ENCODE data around the gene CAPN14.

Gene CAPN14

GRCh38 chr2:31222071-31222470 lies 4.8 kb upstream of the CAPN14 start:
- DNase-seq = no peak

GRCh38 chr2:31221544-31221943 lies 4.2 kb upstream of the CAPN14 start:
- DNase-seq = no peak

- DNase-seq = no peak
These were observed 2.0 kb upstream of the CAPN14 start for GRCh38 chr2:31219131-31219969.

DNA sequence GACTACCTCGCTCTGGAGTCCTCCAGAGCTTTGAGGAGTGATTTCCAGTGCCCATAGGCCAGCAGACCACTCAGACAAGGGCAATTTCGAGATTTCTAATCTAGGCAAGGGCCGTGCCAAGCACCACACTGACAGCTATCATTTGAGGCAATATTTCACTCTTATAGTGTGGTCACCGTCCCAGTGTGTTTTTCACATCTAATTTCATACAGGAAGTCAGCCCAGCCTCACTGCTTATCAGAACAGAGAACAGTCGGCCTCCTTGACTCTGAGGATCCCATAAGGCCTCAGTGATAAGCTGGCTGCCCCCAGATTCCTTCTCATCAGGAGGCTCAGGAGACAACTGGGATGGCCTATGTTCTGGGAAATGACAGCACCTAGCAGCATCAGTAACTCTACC lies 581 bp downstream of the CAPN14 start:
- DNase-seq = no peak

GRCh38 chr2:31214444-31214915 lies 2.8 kb downstream of the CAPN14 start:
- no peak for DNase-seq

- DNase-seq = no peak
These were observed 3.5 kb downstream of the CAPN14 start for GRCh38 chr2:31213601-31214443.

GRCh38 chr2:31212659-31213600 lies 4.4 kb downstream of the CAPN14 start:
- DNase-seq = no peak

- no peak for DNase-seq
These were observed 9.1 kb downstream of the CAPN14 start for GRCh38 chr2:31208240-31208639.

- no peak for DNase-seq
These were observed 9.5 kb downstream of the CAPN14 start for GRCh38 chr2:31207790-31208189.

DNA sequence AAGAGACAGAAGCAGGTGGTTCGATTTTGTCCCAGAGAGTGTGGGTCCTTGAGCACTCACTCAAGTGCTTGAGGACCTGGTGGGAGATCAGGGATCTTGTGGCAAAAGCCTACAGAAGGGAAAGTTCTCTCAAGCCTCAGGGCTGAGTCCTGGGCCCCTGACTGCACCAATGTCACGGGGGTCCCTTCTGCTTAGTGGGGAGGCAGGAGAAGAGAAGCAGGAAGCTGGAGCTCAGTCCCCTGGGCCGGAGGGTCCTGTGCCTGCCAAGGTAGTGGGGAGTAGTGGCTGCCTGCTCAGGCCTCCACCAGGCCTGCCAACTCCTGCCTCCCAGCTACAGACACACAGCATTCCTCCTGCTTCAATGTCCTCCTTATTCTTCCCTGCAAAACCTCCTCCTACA lies 11.7 kb downstream of the CAPN14 start:
- no peak for DNase-seq

DNA sequence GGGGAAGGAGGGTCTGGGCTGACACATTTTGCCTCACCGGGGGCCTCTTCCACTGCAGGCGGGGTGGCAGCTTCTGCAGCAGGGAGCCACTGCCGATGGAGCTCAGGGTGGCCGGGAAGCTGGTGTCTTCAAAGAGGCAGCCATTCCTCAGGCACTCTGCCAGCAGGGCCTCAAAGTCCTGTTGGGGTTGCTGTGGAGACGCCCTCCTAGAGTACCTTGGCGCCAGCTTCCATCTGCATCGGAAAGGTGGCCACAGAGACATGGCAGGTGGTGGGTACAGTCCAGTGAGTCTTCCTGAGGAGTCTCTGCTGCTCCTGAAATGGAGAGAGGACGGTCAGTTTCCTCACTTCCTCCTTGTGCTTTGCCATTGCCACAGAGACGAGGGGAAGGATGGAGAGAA lies 12.1 kb downstream of the CAPN14 start:
- no peak for DNase-seq

- DNase-seq = no peak
These were observed 12.5 kb downstream of the CAPN14 start for GRCh38 chr2:31204783-31205182.

- DNase-seq = no peak
These were observed 13.4 kb downstream of the CAPN14 start for GRCh38 chr2:31203916-31204315.

DNA sequence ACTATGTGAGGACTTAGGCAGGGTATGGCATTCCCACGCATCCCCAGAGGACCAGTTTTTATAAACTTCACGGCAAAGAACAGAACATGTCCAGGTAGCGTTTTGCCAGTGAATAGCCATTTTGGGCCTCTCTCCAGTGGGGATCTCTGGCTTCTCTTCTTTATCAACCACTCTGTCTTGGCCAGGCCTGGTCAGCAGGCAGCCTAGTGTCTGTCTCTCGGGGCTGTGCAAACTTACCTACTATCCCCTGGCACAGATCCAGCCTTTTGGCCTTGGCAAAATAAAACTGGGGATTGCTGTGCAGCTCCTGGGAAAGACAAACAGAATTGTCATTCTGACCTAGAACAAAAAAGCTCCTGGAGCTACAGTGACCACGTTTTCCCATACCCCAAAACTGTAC lies 14.5 kb downstream of the CAPN14 start:
- no peak for DNase-seq

- DNase-seq = no peak
These were observed 15.3 kb downstream of the CAPN14 start for GRCh38 chr2:31202041-31202440.

GRCh38 chr2:31200972-31201371 lies 16.3 kb downstream of the CAPN14 start:
- DNase-seq = no peak

DNA sequence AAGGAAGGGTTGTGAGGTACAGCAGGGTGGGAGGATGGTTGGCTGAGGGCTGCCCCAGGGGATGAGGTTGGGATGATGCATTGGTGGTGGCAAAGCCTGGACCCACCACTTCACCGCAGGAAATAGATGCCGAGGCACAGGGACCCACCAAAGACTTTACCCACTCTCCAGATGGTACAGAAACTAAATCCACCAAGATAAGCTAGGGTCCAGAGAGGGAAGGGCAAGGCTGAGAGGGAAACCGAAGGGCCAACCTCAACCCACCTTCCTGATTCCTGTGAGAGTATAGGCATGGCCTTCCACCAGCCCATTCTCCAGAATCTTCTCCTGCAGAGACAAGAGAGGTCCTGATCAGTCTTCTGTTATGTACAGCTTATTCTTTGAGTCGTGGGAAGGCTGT lies 18.1 kb downstream of the CAPN14 start:
- no peak for DNase-seq

GRCh38 chr2:31197669-31198068 lies 19.6 kb downstream of the CAPN14 start:
- DNase-seq = no peak

DNA sequence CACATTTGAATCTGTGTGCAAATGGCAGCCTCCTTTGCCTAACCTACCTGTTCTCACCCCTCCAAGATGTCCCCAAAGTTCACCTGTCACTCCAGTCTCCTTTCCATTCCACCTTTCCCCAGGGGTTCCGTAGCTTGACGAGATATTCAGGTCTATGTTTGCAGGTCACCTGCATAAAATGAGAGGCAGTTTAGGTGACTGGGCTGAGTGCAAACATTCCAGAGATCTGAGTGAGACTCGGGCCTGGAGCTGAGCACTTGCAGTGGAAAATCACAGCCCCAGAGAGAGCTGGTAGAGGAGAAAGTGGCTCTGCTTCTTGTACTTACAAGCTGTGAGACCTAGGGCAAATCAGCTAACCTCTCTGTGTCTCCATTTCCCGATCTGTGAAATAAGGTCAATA lies 20.1 kb downstream of the CAPN14 start:
- no peak for DNase-seq

DNA sequence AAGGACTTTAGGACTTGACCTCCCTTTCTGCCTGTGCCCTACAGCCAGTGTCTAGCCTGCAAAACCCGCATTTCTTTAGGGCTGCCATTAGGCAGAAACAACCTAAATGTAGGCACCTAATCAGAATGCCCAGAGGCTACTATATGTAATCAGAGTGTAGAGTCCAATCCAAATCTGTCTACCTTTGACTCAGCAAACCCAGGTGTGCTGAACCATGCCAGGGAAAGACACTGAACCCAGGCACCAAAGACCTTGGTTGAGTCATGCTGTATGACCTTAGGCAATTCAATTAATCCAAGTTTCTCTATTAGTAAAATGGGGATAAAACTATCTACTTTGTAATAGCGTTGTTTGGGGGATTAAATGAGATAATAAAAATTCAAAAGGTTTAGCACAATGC lies 20.7 kb downstream of the CAPN14 start:
- no peak for DNase-seq

- DNase-seq = no peak
These were observed 23.5 kb downstream of the CAPN14 start for GRCh38 chr2:31193806-31194205.

DNA sequence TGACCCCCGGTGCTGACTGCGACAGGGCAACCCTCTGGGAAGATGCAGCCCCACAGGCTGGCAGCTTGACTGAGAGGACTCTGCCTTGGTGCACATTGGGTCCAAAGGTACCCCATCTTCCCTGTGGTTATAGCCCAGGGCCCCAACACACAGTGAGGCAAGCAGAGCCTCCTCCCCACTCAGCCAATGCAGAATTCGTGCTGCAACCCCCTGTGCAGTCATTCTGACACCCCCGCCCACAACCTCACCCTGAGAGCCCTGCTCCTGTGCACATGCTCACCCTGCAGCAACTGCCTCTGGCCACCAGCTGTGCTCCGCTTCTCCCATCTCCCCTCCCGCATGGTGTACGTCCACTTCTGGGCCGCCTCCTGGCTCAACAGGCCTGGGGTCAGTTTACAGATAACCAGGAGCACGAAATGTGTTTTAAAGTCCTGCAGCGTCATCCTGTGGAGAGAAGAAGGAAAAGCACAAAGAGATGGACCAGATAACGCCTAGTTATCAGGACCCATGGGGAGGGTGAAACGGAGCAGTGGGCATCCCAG lies 24.4 kb downstream of the CAPN14 start:
- DNase-seq = no peak

- no peak for DNase-seq
These were observed 24.9 kb downstream of the CAPN14 start for GRCh38 chr2:31192396-31192795.

Measured in CD4-positive, alpha-beta T cell treated with Interleukin-10 for 1 hour (primary cell).